Heart left ventricle (tissue), 13 donors: ENCODE data around the gene TRIM31.

Source experiments
- CTCF ChIP-seq, 12 donors: fragments of 200-600 bp; sonication (generic) in 4 of 12; IDR thresholded peaks; one replicate each; pipeline versions ENCODE4 v1.5.0 to v1.8.0; 2018 to 2022; ENCODE audit warnings: antibody characterized with exemption in 12 of 12, mild to moderate bottlenecking in 5 of 12
- POLR2A ChIP-seq, 2 donors: fragments of 450-650 bp; IDR thresholded peaks; one replicate each; pipeline ENCODE4 v1.6.1; 2017; ENCODE audit warnings: antibody characterized with exemption in 2 of 2, mild to moderate bottlenecking in 2 of 2, moderate library complexity in 2 of 2
- donor health status: ischemic (EF 13 %, LVEDD 7.1; RV severe dilation, severe dysfunction).
- donor health status: DM: no; HTN: yes; CAD: no.
- donor health status: DM: no; HTN: no; CAD: no.
- donor health status: ischemic (EF 25% LVEDD 6.9; RV normal size, moderate dysfunction).
- donor health status: ischemic (EF 25% LVEDD 5.7; RV mildly dilated, moderate dysfunction).
- donor health status: ischemic (EF 35%, LVEDD 5.7; RV mildly dilated, moderate dysfunction).
- donor health status: nonischemic (EF 11% LVEDD 7.7; RV severe dilation, severe dysfunction).
- donor health status: DM: yes; HTN: yes; CAD: no.
- donor health status: PGD.
- donor health status: ischemic (EF 29% LVEDD 5.4; RV normal size, mild dysfunction).
- donor health status: nonischemic (EF 23%, LVEDD 6.1; RV moderate dilation, normal function).

- TF ChIP-seq POLR2A (IDR thresholded peaks at IDR 0.05) (no peak), CTCF (IDR thresholded peaks at IDR 0.05) (no peak)
Observed at GRCh38 chr6:30097902-30098768, 14.8 kb downstream of the TRIM31 start.
